GM21526 (cell line): ENCODE results near the gene PLAGL1.
"Not testable (repeated sequence)": the region's sequence is repeated elsewhere in the genome, so short reads cannot be mapped to it uniquely, and the experiment has no call there.

ENCODE experiments used
- ATAC-seq: cut with Tn5 transposase; IDR thresholded peaks from one replicate; pipeline ENCODE4 v1.9.1; 2021; ENCODE audit warnings: moderate library complexity; ENCODE audit not compliant: unreplicated experiment, low FRiP score

The PLAGL1 gene, protein sequence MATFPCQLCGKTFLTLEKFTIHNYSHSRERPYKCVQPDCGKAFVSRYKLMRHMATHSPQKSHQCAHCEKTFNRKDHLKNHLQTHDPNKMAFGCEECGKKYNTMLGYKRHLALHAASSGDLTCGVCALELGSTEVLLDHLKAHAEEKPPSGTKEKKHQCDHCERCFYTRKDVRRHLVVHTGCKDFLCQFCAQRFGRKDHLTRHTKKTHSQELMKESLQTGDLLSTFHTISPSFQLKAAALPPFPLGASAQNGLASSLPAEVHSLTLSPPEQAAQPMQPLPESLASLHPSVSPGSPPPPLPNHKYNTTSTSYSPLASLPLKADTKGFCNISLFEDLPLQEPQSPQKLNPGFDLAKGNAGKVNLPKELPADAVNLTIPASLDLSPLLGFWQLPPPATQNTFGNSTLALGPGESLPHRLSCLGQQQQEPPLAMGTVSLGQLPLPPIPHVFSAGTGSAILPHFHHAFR

DNA sequence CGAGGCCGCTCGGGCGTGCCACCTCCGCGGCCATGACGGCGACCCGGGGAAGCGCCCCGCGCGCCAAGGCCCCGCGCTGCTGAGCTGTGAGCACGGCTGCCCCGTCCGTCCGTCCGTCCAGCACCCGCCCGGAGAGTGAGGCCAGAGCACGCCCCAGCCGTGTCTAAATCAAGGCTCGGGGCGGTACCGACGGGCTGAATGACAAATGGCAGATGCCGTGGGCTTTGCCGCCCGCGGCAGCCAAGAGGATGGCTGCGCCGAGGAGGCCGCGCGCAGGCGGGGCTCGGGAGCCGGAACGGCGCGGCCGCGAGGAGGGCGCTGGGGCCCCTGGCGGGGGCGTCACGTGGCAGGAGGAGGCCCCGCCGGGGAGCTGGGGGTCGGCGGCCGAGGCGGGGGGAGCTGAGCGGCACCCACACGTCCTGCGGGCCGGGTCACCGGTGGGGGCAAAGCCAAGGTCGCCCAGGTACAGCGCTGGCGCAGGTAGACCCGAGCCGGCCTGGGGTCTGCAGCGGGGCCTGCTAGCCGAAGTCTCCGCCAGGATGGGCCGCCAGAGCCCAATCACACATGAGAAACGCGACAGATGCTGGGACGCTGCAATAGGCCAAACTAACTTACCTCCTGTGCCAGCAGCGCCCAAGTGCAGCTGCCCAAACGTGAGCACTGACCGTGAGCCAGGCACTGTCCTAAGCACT is at the start of gene PLAGL1:
Gene PLAGL1, minus strand, starts transcription at position 140 of the 692 bp plus-strand sequence. CDS start 60,123 bp downstream, outside the sequence.
- peak; percentile 62 for ATAC-seq

DNA sequence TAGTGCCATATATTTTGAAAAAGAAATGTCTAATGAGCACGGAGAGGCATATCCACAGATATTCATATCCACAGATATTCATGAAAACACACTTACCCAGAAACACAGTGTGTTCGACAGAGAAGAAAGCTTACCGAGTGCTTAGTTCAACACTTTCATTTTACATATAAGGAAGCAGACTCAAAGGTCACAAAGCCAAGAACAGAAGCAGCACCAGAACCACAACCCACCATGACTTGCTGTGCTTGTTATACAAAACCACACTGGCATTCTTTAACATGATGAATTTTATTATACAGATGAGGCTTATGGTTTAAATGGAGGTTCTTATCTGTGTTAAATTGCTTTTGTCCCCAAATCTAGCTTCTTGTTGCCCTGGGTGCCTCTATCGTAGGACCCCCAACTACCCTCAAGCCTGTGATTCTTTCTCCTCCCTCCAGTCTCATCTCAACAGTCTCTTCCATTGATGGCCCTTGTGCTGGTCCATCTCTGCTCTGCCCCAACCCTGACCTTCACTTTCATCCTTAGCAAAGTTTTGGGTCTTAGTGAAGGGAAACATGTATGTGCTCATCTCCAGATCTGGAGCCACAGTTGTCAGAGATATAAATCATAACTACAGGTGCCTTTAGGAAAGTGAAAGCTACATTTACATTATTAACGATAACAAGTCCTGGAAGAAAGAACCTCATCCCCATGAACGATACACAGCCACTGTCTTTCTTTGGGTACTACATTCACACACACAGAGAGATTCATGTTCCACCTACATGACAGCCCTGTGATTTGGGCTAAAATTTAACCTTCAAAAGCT is 47.3 kb upstream of the PLAGL1 start:
- peak; percentile 76 for ATAC-seq

DNA sequence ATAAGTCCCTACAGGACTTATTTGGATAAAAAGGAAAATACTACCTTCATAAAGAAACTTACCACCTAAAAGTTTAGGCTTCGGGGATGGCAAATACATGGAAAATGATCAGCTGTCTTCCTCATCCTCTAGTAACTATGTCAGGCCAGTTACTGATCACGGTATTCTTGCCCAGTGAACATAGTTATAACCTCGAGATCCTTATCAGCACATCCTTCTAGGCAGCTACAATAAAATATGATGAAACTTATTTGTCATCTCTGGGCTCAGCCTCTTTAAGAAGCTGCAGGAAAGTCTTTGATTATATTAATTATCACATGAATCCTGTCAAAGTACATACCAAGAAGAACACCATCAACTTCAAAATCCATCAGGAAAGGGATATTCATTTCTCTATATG is 45.5 kb upstream of the PLAGL1 start:
- no peak for ATAC-seq

DNA sequence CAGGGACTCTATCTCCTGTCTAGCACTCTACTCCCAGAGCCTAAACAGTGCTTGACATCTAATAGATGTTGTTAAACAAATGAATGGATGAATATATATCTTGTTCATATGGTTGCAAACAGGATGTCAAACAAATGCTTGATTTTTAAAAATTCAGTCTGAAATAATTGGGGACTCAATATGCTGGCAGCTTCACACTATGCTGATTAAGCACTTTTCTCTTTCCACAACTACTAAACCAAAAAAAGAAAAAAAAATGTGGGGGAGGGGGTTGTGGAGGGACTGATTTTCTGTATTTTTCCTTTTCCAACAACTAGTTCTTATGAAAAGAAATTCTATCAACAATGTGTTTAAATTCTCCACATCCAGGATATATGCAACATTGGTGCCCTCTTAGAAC is 44.4 kb upstream of the PLAGL1 start:
- ATAC-seq: no peak

DNA sequence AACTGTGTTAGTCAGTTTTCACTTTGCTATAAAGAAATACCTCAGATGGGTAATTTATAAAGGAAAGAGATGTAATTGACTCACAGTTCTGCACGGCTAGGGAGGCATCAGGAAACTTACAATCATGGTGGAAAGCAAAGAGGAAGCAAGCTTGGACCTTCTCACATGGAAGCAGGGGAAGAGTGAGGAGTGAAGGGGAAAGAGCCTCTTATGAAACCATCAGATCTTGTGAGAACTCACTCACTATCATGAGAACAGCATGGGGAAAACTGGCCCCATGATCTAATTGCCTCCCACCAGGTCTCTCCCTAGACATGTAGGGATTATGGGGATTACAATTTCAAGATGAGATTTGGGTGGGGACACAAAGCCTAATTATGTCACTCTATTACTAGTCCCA is 41.3 kb upstream of the PLAGL1 start:
- ATAC-seq: no peak

DNA sequence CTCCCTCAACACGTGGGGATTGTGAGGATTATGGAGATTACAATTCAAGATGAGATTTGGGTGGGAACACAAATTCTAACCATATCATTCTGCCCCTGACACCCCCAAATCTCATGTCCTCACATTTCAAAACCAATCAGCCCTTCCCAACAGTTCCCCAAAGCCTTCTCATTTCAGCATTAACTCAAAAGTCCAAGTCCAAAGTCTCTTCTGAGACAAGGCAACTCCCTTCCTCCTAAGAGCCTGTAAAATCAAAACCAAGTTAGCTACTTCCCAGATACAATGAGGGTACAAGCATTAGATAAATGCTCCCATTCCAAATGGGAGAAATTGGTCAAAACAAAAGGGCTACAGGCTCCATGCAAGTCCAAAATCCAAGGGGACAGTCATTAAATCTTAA is 39.6 kb upstream of the PLAGL1 start:
- ATAC-seq: no peak

DNA sequence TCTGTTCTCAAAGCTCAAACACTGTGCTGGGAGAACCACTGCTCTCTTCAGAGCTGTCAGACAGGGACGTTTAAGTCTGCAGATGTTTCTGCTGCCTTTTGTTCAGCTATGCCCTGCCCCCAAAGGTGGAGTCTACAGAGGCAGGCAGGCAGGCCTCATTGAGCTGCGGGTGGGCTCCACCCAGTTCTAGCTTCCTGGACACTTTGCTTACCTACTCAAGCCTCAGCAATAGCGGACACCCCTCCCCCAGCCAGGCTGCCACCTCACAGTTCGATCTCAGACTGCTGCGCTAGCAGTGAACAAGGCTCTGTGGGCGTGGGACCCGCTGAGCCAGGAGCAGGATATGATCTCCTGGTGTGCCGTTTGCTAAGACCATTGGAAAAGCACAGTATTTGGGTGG is 38.6 kb upstream of the PLAGL1 start:
- ATAC-seq: not testable (repeated sequence)

DNA sequence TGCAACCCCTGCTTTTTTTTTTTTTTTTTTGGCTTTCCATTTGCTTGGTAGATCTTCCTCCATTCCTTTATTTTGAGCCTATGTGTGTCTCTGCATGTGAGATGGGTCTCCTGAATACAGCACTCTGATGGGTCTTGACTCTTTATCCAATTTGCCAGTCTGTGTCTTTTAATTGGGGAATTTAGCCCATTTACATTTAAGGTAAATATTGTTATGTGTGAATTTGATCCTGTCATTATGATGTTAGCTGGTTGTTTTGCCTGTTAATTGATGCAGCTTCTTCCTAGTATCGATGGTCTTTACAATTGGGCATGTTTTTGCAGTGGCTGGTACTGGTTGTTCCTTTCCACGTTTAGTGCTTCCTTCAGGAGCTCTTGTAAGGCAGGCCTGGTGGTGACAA is 36.9 kb upstream of the PLAGL1 start:
- ATAC-seq: not testable (repeated sequence)

DNA sequence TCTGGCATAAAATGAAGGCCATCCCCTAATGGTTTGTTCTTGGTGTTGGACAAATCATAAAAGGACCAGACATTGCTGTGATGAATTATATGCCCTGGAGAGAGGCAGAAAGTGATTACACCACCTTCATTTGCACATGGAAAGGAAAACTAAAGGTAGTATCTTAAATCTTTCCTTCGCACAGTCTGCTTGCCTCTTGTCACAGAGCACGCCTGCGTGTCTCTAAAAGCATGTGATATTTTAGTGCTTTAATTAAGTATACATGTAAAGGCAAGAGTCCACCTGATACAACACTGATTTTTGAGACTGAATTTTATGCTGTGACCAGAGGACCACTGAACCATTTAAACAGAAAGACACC is 28.8 kb upstream of the PLAGL1 start:
- no peak for ATAC-seq

DNA sequence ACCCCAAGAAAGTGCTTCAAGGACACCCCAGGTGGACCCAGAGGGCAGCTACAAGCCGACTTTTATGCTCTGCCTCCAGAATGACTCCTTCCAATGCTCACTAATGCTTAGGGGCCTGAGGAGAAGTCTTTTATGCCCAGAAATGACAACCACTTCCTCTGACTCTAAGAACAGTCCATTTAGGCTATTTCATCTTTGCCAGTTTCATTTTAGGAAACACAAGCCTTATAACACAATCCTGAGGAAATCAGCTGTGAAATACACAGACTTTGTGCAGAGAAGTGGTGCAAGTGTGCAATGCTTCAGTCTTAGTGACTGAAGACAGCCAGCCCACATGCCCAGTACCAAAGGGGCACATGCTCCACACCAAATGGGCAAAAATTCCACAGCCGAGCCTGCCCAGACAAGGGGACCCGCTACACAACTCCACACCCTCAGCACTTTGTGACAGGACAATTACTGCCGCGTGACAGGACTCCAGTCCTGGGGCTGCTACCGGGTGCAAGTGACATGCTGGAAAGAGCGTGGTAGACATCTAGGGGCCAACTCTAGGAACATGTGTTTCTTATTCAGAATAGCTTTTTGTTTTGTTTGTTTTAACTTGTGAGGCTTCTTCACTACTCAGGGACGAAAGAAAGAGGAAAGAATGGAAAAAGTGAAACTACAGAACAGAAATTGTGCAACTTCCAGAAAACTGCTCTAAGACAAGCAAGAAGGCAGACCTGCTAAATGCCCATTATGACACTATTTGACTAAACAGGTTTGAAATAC is 28.2 kb upstream of the PLAGL1 start:
- ATAC-seq: no peak

DNA sequence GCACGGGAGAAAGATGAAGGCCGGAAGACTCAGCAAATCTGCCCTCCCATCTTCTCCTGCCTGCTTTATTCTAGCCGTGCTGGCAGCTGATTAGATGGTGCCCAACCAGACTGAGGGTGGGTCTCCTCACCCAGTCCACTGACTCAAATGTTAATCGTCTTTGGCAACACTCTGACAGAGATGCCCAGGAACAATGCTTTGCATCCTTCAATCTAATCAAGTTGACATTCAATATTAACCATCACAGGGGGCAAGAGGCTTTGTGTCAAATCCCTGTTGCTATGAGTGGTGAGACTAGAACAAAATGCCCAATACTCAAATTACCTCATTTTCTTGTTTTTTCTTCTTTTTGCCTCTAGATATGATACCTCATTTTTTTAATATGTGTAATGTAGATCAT is 27.4 kb upstream of the PLAGL1 start:
- no peak for ATAC-seq

DNA sequence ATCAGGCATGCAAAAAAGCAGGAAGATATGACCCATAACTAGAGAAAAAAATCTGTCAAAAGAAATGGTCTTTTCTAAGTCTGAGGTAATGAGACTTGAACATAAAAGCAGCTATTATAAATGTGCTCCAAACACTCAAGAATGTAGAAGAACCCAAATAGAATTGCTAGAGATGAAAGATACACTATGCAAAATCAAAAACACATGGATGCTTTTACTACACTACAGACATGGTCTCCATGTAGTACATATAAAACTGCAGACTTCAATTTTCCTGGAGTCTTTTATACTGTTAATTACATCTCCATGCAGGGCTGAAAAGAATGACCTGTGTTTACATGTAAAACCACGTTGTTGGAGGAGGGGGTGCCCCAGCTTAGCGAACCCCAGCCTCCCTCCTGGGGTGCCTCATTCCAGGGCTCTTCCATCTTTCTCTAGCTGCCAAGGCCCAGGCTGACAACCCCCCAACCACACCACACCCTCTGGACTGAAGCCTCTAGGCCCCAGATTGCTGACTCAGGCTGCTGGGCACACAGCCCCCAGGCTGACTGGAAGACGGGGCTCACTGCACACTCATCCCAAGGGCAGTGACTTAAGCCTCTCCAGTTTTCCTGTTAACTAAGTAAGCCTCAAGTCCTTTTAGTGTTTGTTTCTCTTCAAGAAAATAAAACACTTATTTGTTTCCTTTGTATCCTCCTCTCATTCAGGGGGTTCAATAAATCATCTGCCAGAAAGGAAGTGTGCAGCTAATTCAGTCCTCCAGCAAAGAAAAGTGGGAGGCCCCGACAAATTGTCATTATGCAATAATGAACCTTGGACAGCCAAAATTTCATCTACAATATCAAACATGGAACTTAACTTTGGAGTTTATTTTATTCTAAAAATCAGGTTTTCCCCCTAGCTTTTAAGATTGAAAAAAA is 26.0 kb upstream of the PLAGL1 start:
- no peak for ATAC-seq

DNA sequence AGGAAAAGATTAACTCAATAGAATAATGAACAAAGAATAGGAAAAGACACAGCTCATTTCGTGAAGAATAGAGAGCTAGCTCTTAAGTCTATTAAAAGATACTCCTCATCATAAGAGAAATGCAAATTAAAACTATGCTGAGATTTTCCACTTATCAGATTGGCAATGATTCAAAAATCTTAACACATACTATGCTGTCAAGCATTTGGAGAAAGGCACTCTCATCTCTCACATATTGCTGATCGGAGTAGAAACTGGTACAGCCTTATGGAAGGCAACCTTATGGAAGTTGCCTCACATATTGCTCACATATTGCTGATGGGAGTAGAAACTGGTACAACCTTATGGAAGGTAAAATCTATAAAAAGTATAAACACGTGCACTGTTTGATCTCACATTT is 21.4 kb upstream of the PLAGL1 start:
- no peak for ATAC-seq

DNA sequence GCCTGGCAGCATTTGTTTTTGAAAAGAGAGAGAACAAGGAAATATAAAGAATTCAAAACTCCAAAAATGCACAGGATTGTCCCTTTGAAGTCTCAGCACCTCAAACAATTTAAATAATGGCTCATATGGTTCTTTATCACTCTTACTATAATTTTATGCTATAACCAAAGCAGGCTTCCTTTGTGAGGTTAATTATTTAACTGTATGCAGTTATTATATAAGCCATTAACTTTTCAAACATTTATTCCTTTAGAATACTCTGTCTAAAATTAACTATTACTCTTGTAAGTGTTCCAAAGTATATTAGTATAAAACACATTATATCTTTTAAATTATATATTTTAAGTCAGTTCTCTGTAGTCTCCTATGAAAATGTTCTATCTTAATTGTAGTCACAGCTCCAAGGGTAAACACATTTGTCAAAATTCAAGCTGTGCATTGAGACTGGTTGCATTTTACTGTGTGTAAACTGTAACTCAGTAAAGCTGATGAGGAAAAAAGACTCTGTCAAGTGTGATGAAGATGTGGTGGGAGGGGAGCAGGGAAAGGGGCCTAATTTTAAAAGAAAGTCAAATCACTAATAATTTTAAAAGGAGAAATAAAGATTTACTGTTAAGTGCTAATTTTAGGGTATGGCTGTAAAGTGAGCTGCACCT is 20.0 kb upstream of the PLAGL1 start:
- no peak for ATAC-seq

DNA sequence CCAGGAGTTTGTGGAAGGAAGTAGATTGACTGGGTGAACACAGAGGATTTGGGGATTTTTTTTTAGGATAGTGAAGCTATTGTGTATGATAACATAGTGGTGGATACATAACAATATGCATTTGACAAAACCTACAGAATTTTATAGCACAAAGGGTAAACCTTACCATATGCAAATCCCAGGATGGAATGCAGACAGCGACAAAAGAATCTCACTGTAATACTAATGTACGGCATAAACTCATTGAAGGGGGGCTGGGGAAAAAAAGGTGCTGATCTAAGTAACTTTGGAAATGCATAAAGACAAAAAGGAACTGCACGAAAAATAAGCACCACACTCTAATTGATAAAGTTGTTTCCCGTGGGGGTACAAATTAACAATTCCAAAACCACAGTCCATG is 15.2 kb upstream of the PLAGL1 start:
- ATAC-seq: no peak

DNA sequence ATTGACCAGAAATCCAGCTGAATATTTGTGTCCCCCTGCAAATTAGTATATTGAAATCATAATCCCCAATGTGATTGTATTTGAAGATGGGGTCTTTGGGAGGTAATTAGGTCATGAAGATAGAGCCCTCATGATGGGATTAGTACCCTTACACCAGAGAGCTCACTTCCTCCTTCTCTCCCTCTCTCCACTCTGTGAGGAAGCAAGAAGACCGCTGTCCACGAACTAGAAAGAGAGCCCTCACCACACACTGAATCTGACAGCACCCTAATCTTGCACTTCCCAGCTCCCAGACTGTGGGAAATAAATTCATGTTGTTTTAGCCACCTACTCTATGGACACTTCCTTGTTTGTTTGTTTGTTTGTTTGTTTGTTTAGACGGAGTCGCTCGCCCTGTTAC is 11.9 kb upstream of the PLAGL1 start:
- no peak for ATAC-seq

DNA sequence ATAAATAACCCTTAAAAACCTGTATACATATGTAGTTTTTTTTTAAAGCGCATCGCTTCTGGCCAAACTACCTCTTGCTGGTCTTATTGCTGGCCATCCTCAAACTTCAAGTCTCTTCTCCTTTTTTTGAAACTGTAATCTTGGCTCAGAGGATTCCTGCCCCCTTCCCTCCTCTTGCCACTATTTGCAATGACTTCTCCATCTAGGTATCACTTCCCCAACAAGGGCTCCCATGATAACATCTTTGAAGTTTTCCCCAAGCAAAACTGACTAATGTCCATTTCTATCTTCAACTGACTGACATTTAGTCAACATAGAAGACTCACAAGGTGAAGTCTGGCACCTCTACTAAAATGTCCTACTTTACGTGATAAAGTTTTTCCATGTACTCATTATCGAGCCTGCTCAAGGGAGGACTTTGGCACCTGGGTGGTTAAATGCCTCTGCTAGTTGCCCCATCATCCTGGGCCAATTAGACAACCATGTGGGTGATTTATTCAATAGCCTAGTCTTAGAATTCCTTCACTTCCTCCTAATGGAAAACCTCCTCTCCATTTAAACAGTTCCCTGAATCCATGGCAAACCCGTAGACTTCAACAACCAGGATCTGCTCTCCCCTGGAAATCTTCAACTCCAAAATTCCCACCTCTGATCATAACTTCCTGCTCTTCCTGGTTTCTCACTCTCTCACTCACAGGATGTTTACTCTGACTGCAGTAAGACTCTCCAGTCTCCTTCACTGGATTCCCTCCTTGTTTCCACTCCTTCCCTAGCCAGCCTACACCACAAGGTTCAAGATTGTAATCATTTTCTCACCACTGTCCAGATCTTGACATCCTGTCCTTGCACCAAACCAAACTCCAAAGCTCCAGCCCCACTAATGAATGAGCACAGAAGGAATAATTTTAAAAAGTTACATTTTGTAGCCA is 9.4 kb upstream of the PLAGL1 start:
- ATAC-seq: no peak

DNA sequence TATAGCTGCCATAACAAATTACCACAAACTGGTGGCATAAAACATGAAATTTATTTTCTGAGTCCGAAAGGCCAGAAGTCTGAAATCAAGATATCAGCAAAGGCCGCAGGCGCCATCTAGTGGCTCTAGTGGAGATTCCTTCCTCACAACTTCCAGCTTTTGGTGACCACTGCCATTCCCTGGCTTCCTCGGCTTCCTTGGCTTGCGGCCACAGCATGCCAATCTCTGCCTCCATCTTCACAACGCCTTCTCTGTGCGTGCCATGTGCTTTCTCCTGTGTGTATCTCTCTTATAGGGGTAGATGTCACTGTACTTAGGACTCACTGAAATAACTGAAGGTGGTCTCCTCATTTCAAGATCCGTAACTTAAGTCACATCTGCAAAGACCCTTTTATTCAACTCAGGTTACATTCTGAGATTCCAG is 5.4 kb upstream of the PLAGL1 start:
- no peak for ATAC-seq
